ENCODE data around the gene TUNAR. TPM values are rescaled to one million over a fixed set of nuclear protein-coding genes. Genes with fewer than 3 reads are reported as not detected.

TUNAR gene
- total and polyA plus RNA-seq, 2 experiments from 2014 or later: 23.1 to 56.2 TPM

GRCh38 chr14:95871531-95871930 is 5.1 kb upstream of the TUNAR start:
- TF ChIP-seq, protein P1, sequence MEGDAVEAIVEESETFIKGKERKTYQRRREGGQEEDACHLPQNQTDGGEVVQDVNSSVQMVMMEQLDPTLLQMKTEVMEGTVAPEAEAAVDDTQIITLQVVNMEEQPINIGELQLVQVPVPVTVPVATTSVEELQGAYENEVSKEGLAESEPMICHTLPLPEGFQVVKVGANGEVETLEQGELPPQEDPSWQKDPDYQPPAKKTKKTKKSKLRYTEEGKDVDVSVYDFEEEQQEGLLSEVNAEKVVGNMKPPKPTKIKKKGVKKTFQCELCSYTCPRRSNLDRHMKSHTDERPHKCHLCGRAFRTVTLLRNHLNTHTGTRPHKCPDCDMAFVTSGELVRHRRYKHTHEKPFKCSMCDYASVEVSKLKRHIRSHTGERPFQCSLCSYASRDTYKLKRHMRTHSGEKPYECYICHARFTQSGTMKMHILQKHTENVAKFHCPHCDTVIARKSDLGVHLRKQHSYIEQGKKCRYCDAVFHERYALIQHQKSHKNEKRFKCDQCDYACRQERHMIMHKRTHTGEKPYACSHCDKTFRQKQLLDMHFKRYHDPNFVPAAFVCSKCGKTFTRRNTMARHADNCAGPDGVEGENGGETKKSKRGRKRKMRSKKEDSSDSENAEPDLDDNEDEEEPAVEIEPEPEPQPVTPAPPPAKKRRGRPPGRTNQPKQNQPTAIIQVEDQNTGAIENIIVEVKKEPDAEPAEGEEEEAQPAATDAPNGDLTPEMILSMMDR (conservative IDR thresholded peaks at IDR 0.05; ENCODE audit: low read depth in 2 of 2): no peak
- TF ChIP-seq STAT1 (IDR thresholded peaks at IDR 0.05; ENCODE audit: unreplicated experiment) (no peak), NANOG (IDR thresholded peaks at IDR 0.05; ENCODE audit: borderline replicate concordance) (no peak), POLR2AphosphoS5 (IDR thresholded peaks at IDR 0.05; ENCODE audit: low read depth) (no peak), CREB1 (CRISPR knock-in tag; IDR thresholded peaks at IDR 0.05; ENCODE audit: low read depth) (no peak), JUNB (IDR thresholded peaks at IDR 0.05; ENCODE audit: unreplicated experiment) (no peak), ZNF114 (CRISPR knock-in tag; IDR thresholded peaks at IDR 0.05) (no peak), REST (IDR thresholded peaks at IDR 0.05; ENCODE audit: unreplicated experiment) (no peak), ZNF331 (CRISPR knock-in tag; IDR thresholded peaks at IDR 0.05; ENCODE audit: low read depth) (no peak), EZH2phosphoT487 (IDR thresholded peaks at IDR 0.05; ENCODE audit: unreplicated experiment) (no peak)
- TF ChIP-seq, protein P2, sequence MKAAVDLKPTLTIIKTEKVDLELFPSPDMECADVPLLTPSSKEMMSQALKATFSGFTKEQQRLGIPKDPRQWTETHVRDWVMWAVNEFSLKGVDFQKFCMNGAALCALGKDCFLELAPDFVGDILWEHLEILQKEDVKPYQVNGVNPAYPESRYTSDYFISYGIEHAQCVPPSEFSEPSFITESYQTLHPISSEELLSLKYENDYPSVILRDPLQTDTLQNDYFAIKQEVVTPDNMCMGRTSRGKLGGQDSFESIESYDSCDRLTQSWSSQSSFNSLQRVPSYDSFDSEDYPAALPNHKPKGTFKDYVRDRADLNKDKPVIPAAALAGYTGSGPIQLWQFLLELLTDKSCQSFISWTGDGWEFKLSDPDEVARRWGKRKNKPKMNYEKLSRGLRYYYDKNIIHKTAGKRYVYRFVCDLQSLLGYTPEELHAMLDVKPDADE (IDR thresholded peaks at IDR 0.05): no peak
- TF ChIP-seq, protein P3, sequence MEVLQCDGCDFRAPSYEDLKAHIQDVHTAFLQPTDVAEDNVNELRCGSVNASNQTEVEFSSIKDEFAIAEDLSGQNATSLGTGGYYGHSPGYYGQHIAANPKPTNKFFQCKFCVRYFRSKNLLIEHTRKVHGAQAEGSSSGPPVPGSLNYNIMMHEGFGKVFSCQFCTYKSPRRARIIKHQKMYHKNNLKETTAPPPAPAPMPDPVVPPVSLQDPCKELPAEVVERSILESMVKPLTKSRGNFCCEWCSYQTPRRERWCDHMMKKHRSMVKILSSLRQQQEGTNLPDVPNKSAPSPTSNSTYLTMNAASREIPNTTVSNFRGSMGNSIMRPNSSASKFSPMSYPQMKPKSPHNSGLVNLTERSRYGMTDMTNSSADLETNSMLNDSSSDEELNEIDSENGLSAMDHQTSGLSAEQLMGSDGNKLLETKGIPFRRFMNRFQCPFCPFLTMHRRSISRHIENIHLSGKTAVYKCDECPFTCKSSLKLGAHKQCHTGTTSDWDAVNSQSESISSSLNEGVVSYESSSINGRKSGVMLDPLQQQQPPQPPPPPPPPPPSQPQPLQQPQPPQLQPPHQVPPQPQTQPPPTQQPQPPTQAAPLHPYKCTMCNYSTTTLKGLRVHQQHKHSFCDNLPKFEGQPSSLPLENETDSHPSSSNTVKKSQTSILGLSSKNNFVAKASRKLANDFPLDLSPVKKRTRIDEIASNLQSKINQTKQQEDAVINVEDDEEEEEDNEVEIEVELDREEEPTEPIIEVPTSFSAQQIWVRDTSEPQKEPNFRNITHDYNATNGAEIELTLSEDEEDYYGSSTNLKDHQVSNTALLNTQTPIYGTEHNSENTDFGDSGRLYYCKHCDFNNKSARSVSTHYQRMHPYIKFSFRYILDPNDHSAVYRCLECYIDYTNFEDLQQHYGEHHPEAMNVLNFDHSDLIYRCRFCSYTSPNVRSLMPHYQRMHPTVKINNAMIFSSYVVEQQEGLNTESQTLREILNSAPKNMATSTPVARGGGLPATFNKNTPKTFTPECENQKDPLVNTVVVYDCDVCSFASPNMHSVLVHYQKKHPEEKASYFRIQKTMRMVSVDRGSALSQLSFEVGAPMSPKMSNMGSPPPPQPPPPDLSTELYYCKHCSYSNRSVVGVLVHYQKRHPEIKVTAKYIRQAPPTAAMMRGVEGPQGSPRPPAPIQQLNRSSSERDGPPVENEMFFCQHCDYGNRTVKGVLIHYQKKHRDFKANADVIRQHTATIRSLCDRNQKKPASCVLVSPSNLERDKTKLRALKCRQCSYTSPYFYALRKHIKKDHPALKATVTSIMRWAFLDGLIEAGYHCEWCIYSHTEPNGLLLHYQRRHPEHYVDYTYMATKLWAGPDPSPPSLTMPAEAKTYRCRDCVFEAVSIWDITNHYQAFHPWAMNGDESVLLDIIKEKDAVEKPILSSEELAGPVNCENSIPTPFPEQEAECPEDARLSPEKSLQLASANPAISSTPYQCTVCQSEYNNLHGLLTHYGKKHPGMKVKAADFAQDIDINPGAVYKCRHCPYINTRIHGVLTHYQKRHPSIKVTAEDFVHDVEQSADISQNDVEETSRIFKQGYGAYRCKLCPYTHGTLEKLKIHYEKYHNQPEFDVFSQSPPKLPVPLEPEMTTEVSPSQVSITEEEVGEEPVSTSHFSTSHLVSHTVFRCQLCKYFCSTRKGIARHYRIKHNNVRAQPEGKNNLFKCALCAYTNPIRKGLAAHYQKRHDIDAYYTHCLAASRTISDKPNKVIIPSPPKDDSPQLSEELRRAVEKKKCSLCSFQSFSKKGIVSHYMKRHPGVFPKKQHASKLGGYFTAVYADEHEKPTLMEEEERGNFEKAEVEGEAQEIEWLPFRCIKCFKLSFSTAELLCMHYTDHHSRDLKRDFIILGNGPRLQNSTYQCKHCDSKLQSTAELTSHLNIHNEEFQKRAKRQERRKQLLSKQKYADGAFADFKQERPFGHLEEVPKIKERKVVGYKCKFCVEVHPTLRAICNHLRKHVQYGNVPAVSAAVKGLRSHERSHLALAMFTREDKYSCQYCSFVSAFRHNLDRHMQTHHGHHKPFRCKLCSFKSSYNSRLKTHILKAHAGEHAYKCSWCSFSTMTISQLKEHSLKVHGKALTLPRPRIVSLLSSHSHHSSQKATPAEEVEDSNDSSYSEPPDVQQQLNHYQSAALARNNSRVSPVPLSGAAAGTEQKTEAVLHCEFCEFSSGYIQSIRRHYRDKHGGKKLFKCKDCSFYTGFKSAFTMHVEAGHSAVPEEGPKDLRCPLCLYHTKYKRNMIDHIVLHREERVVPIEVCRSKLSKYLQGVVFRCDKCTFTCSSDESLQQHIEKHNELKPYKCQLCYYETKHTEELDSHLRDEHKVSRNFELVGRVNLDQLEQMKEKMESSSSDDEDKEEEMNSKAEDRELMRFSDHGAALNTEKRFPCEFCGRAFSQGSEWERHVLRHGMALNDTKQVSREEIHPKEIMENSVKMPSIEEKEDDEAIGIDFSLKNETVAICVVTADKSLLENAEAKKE (CRISPR knock-in tag; IDR thresholded peaks at IDR 0.05): no peak
- 0 out of 2 replicates have a peak, but pooled peaks cover 6% of the 10 kb centered on the region for H3K9me2 ChIP-seq (ENCODE audit: insufficient read depth)
- H3F3A ChIP-seq (replicated peaks; ENCODE audit: low read depth): no peaks in the 10 kb centered on the region; the same call in 1 of the 2 replicates
- H3K79me2 ChIP-seq (replicated peaks; ENCODE audit: insufficient read depth): no peaks in the 10 kb centered on the region
- peak overlapping the region; percentile 23; the same call in 1 of the 2 replicates for H2AFZ ChIP-seq
- peaks cover 17% of the 10 kb centered on the region; the same call in 1 of the 2 replicates for H3K4me1 ChIP-seq (ENCODE audit: insufficient read depth)
- no peak overlapping the region for H3K4me3 Mint-ChIP-seq
- no peak overlapping the region for H3K27ac Mint-ChIP-seq
- DNase-seq (ENCODE audit: low spot score) (no peak), ATAC-seq (no peak)
- no peak overlapping the region for H3K4me2 ChIP-seq
- peaks cover 13% of the 10 kb centered on the region for H3K4me1 Mint-ChIP-seq
- H3K36me3 ChIP-seq (ENCODE audit: insufficient read depth): no peaks in the 10 kb centered on the region
- H3K36me3 Mint-ChIP-seq (ENCODE audit: low read depth): no peaks in the 10 kb centered on the region; the same call in 2 of the 3 replicates
- H3K9me3 Mint-ChIP-seq: peaks cover 2% of the 10 kb centered on the region; the same call in 1 of the 3 replicates
- H3K4me3 ChIP-seq: no peak overlapping the region
- peaks cover 16% of the 10 kb centered on the region for H3K27me3 Mint-ChIP-seq (ENCODE audit: insufficient read depth, low read depth, poor library complexity)
- peaks cover 7% of the 10 kb centered on the region; the same call in 1 of the 2 replicates for H3K27me3 ChIP-seq (ENCODE audit: insufficient read depth)
- H3K27ac ChIP-seq (ENCODE audit: low read depth): no peak overlapping the region
- H4K20me1 ChIP-seq (replicated peaks; ENCODE audit: insufficient read depth): no peaks in the 10 kb centered on the region
